Measurements from ENCODE around the gene PTPRD. TPM values are rescaled to one million over a fixed set of nuclear protein-coding genes. Genes with fewer than 3 reads are reported as not detected.

PTPRD gene
- total and polyA plus RNA-seq, 2 experiments from 2014 or later, result 11.5 to 58.0 TPM

DNA sequence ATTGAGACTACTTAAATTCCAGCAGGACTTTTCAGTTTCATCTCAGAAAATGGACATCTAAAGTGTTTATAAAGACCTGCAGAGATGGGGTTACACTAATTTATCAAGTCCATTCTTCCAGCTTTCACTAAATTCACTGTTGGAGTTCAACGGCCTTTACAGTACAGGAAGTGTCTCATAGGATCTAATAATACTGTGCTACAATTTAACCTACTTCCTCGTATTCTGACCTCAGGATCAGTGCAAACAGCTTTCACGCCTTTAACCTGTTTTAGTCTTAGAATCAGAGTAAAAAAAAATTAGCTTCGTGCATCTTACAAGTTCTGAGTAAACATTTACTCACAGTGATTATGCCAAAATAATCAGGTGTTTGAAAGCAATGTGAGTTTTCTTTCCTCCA lies 2180.6 kb downstream of the PTPRD start:
- DNase-seq (ENCODE audit: low spot score) (no peak), ATAC-seq (no peak)
- Mint-ChIP-seq H3K27ac (no peak overlapping the region; the same call in 1 of the 2 replicates), H3K4me1 (peaks cover 21% of the 10 kb centered on the region), H3K36me3 (ENCODE audit: low read depth) (no peaks in the 10 kb centered on the region), H3K4me3 (no peak overlapping the region), H3K9me3 (no peaks in the 10 kb centered on the region), H3K27me3 (ENCODE audit: insufficient read depth, low read depth, poor library complexity) (no peaks in the 10 kb centered on the region)
- TF ChIP-seq JUNB (IDR thresholded peaks at IDR 0.05; ENCODE audit: unreplicated experiment) (no peak), CREB1 (CRISPR knock-in tag; IDR thresholded peaks at IDR 0.05; ENCODE audit: low read depth) (no peak), NANOG (IDR thresholded peaks at IDR 0.05; ENCODE audit: borderline replicate concordance) (no peak), ZNF114 (CRISPR knock-in tag; IDR thresholded peaks at IDR 0.05) (no peak), STAT1 (IDR thresholded peaks at IDR 0.05; ENCODE audit: unreplicated experiment) (no peak)
- TF ChIP-seq, protein P1, sequence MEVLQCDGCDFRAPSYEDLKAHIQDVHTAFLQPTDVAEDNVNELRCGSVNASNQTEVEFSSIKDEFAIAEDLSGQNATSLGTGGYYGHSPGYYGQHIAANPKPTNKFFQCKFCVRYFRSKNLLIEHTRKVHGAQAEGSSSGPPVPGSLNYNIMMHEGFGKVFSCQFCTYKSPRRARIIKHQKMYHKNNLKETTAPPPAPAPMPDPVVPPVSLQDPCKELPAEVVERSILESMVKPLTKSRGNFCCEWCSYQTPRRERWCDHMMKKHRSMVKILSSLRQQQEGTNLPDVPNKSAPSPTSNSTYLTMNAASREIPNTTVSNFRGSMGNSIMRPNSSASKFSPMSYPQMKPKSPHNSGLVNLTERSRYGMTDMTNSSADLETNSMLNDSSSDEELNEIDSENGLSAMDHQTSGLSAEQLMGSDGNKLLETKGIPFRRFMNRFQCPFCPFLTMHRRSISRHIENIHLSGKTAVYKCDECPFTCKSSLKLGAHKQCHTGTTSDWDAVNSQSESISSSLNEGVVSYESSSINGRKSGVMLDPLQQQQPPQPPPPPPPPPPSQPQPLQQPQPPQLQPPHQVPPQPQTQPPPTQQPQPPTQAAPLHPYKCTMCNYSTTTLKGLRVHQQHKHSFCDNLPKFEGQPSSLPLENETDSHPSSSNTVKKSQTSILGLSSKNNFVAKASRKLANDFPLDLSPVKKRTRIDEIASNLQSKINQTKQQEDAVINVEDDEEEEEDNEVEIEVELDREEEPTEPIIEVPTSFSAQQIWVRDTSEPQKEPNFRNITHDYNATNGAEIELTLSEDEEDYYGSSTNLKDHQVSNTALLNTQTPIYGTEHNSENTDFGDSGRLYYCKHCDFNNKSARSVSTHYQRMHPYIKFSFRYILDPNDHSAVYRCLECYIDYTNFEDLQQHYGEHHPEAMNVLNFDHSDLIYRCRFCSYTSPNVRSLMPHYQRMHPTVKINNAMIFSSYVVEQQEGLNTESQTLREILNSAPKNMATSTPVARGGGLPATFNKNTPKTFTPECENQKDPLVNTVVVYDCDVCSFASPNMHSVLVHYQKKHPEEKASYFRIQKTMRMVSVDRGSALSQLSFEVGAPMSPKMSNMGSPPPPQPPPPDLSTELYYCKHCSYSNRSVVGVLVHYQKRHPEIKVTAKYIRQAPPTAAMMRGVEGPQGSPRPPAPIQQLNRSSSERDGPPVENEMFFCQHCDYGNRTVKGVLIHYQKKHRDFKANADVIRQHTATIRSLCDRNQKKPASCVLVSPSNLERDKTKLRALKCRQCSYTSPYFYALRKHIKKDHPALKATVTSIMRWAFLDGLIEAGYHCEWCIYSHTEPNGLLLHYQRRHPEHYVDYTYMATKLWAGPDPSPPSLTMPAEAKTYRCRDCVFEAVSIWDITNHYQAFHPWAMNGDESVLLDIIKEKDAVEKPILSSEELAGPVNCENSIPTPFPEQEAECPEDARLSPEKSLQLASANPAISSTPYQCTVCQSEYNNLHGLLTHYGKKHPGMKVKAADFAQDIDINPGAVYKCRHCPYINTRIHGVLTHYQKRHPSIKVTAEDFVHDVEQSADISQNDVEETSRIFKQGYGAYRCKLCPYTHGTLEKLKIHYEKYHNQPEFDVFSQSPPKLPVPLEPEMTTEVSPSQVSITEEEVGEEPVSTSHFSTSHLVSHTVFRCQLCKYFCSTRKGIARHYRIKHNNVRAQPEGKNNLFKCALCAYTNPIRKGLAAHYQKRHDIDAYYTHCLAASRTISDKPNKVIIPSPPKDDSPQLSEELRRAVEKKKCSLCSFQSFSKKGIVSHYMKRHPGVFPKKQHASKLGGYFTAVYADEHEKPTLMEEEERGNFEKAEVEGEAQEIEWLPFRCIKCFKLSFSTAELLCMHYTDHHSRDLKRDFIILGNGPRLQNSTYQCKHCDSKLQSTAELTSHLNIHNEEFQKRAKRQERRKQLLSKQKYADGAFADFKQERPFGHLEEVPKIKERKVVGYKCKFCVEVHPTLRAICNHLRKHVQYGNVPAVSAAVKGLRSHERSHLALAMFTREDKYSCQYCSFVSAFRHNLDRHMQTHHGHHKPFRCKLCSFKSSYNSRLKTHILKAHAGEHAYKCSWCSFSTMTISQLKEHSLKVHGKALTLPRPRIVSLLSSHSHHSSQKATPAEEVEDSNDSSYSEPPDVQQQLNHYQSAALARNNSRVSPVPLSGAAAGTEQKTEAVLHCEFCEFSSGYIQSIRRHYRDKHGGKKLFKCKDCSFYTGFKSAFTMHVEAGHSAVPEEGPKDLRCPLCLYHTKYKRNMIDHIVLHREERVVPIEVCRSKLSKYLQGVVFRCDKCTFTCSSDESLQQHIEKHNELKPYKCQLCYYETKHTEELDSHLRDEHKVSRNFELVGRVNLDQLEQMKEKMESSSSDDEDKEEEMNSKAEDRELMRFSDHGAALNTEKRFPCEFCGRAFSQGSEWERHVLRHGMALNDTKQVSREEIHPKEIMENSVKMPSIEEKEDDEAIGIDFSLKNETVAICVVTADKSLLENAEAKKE (CRISPR knock-in tag; IDR thresholded peaks at IDR 0.05), result no peak
- TF ChIP-seq, protein P2, sequence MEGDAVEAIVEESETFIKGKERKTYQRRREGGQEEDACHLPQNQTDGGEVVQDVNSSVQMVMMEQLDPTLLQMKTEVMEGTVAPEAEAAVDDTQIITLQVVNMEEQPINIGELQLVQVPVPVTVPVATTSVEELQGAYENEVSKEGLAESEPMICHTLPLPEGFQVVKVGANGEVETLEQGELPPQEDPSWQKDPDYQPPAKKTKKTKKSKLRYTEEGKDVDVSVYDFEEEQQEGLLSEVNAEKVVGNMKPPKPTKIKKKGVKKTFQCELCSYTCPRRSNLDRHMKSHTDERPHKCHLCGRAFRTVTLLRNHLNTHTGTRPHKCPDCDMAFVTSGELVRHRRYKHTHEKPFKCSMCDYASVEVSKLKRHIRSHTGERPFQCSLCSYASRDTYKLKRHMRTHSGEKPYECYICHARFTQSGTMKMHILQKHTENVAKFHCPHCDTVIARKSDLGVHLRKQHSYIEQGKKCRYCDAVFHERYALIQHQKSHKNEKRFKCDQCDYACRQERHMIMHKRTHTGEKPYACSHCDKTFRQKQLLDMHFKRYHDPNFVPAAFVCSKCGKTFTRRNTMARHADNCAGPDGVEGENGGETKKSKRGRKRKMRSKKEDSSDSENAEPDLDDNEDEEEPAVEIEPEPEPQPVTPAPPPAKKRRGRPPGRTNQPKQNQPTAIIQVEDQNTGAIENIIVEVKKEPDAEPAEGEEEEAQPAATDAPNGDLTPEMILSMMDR (conservative IDR thresholded peaks at IDR 0.05; ENCODE audit: low read depth in 2 of 2), result no peak
- TF ChIP-seq, protein P3, sequence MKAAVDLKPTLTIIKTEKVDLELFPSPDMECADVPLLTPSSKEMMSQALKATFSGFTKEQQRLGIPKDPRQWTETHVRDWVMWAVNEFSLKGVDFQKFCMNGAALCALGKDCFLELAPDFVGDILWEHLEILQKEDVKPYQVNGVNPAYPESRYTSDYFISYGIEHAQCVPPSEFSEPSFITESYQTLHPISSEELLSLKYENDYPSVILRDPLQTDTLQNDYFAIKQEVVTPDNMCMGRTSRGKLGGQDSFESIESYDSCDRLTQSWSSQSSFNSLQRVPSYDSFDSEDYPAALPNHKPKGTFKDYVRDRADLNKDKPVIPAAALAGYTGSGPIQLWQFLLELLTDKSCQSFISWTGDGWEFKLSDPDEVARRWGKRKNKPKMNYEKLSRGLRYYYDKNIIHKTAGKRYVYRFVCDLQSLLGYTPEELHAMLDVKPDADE (IDR thresholded peaks at IDR 0.05), result no peak
- H3F3A ChIP-seq (replicated peaks; ENCODE audit: low read depth), result no peaks in the 10 kb centered on the region
- no peak overlapping the region for H2AFZ ChIP-seq
- H3K4me3 ChIP-seq, result no peak overlapping the region
- H3K4me1 ChIP-seq (ENCODE audit: insufficient read depth), result peaks cover 19% of the 10 kb centered on the region
- no peaks in the 10 kb centered on the region for H3K79me2 ChIP-seq (replicated peaks; ENCODE audit: insufficient read depth)
- H3K27me3 ChIP-seq (ENCODE audit: insufficient read depth), result no peaks in the 10 kb centered on the region
- H4K20me1 ChIP-seq (replicated peaks; ENCODE audit: insufficient read depth), result no peaks in the 10 kb centered on the region
- peak overlapping the region; percentile 29; the same call in 1 of the 2 replicates for H3K4me2 ChIP-seq
- no peaks in the 10 kb centered on the region for H3K36me3 ChIP-seq (ENCODE audit: insufficient read depth)
- H3K9me2 ChIP-seq (ENCODE audit: insufficient read depth), result no peaks in the 10 kb centered on the region
- no peak overlapping the region for H3K27ac ChIP-seq (ENCODE audit: low read depth)
